SK-N-SH (cell line): ENCODE data around the gene ERGIC1. TPM values are rescaled to one million over a fixed set of nuclear protein-coding genes. Genes with fewer than 3 reads are reported as not detected.

Experiments
- CTCF ChIA-PET: fragments of 300-600, 350-600 bp; formaldehyde crosslinking; extraction: SDS; loops from one replicate; lab custom pipeline; 2021; lab: Yijun Ruan, JAX
- POLR2A ChIA-PET: fragments of 350-600 bp; sonication (Branson Sonifier 250); formaldehyde crosslinking; extraction: SDS; loops from one replicate; lab custom pipeline; 2020; ENCODE audit warnings: antibody characterized with exemption, inconsistent platforms; lab: Yijun Ruan, JAX
- DNase-seq: peaks from one replicate; pipeline ENCODE4 v3.0.0; 2012
- H2AFZ ChIP-seq: fragments of 200-600 bp; sonication (generic); 2 replicates; pipeline ENCODE4 v1.8.1; 2016; ENCODE audit warnings: antibody characterized with exemption, mild to moderate bottlenecking, low read depth
- H3F3A ChIP-seq: fragments of 200-600 bp; sonication (generic); replicated peaks from 2 replicates; pipeline ENCODE3; 2016; ENCODE audit warnings: antibody characterized with exemption, mild to moderate bottlenecking; ENCODE audit not compliant: insufficient read depth
- H3K27ac ChIP-seq, 2 experiments: fragments of 200-500 bp in 1 of 2; fragments of 200-600 bp in 1 of 2; sonication (Bioruptor generic) in 1 of 2; sonication (generic), shearing (Covaris generic) in 1 of 2; 2 replicates each; pipeline versions ENCODE4 v1.5.1 to v1.6.1; 2014 to 2016; ENCODE audit warnings: low read depth in 2 of 2, inconsistent platforms in 1 of 2, low read length in 1 of 2, mild to moderate bottlenecking in 1 of 2, mixed read lengths in 1 of 2
- H3K27me3 ChIP-seq: fragments of 200-600 bp; sonication (generic), shearing (Covaris generic); 2 replicates; pipeline ENCODE4 v1.6.1; 2016; ENCODE audit warnings: mixed run types; ENCODE audit not compliant: insufficient read depth
- H3K36me3 ChIP-seq, 2 experiments: fragments of 200-500 bp in 1 of 2; fragments of 200-600 bp in 1 of 2; sonication (Bioruptor generic) in 1 of 2; sonication (generic) in 1 of 2; replicated peaks in 1 of 2; 2 replicates each; pipeline versions ENCODE3 to v1.5.1; 2014 to 2016; ENCODE audit warnings: low read length in 1 of 2, mild to moderate bottlenecking in 1 of 2; ENCODE audit not compliant: insufficient read depth in 2 of 2, control insufficient read depth in 1 of 2
- H3K4me1 ChIP-seq, 2 experiments: fragments of 200-500 bp in 1 of 2; fragments of 200-600 bp in 1 of 2; sonication (Bioruptor generic) in 1 of 2; sonication (generic), shearing (Covaris generic) in 1 of 2; 2 replicates each; pipeline versions ENCODE4 v1.5.1 to v1.6.1; 2014 to 2016; ENCODE audit warnings: low read depth in 1 of 2, low read length in 1 of 2, mixed run types in 1 of 2; ENCODE audit not compliant: insufficient read depth in 2 of 2, control insufficient read depth in 1 of 2
- H3K4me2 ChIP-seq: fragments of 200-600 bp; sonication (generic), shearing (Covaris generic); 2 replicates; pipeline ENCODE4 v1.6.1; 2017; ENCODE audit warnings: mixed run types
- H3K4me3 ChIP-seq, 2 experiments: fragments of 200-500 bp in 1 of 2; fragments of 200-600 bp in 1 of 2; sonication (Bioruptor generic) in 1 of 2; sonication (generic), shearing (Covaris generic) in 1 of 2; 2 replicates each; pipeline versions ENCODE4 v1.5.1 to v1.8.1; 2014 to 2016; ENCODE audit warnings: low read depth in 2 of 2, inconsistent platforms in 1 of 2, low read length in 1 of 2, mild to moderate bottlenecking in 1 of 2, mixed read lengths in 1 of 2, moderate library complexity in 1 of 2
- H3K79me2 ChIP-seq: fragments of 200-600 bp; sonication (generic); 2 replicates; pipeline ENCODE4 v1.8.1; 2017; ENCODE audit warnings: mild to moderate bottlenecking; ENCODE audit not compliant: insufficient read depth
- H3K9ac ChIP-seq: fragments of 200-600 bp; sonication (generic); 2 replicates; pipeline ENCODE4 v1.6.1; 2017; ENCODE audit warnings: mixed run types
- H3K9me2 ChIP-seq: fragments of 200-600 bp; sonication (generic); 2 replicates; pipeline ENCODE4 v1.6.1; 2017; ENCODE audit warnings: mixed run types
- H3K9me3 ChIP-seq: fragments of 200-600 bp; sonication (generic); 2 replicates; pipeline ENCODE4 v1.6.1; 2017; ENCODE audit warnings: mixed run types, mild to moderate bottlenecking, moderate library complexity
- H4K20me1 ChIP-seq: fragments of 200-600 bp; sonication (generic); 2 replicates; pipeline ENCODE4 v1.6.1; 2017; ENCODE audit warnings: mild to moderate bottlenecking, mixed run types; ENCODE audit not compliant: insufficient read depth
- CHD2 ChIP-seq: fragments of 150-350 bp; IDR thresholded peaks from 2 replicates; pipeline ENCODE4 v1.6.1; 2018; ENCODE audit warnings: low read length; ENCODE audit not compliant: partially characterized antibody
- ELF1 ChIP-seq: IDR thresholded peaks from 2 replicates; pipeline ENCODE4 v1.4.0; 2012
- EP300 ChIP-seq, 2 experiments: IDR thresholded peaks; 2 replicates each; pipeline versions ENCODE4 v1.4.0 to v1.6.1; 2012; ENCODE audit warnings: borderline replicate concordance in 1 of 2, low read depth in 1 of 2, low read length in 1 of 2
- EZH2phosphoT487 ChIP-seq: fragments of 200-600 bp; sonication (generic); IDR thresholded peaks from 2 replicates; pipeline ENCODE4 v1.6.1; 2017; ENCODE audit warnings: low read depth, mixed run types, mild to moderate bottlenecking, antibody characterized with exemption, moderate library complexity, borderline replicate concordance
- FOXJ3 ChIP-seq: sonication (generic); formaldehyde crosslinking; IDR thresholded peaks from 2 replicates; pipeline ENCODE4 v1.5.1; 2020; ENCODE audit warnings: mild to moderate bottlenecking, missing genetic modification reagents
- GATA2 ChIP-seq: sonication (generic); formaldehyde crosslinking; IDR thresholded peaks from 2 replicates; pipeline ENCODE4 v1.5.0; 2020; ENCODE audit warnings: mild to moderate bottlenecking, missing genetic modification reagents
- MAX ChIP-seq: IDR thresholded peaks from 2 replicates; pipeline ENCODE4 v1.4.0; 2012; ENCODE audit warnings: low read depth
- MEF2A ChIP-seq: IDR thresholded peaks from 2 replicates; pipeline ENCODE4 v1.4.0; 2012; ENCODE audit warnings: low read depth, borderline replicate concordance
- NRF1 ChIP-seq: IDR thresholded peaks from 2 replicates; pipeline ENCODE4 v1.6.1; 2012; ENCODE audit warnings: low read depth, mild to moderate bottlenecking, low read length
- PBX3 ChIP-seq: IDR thresholded peaks from 2 replicates; pipeline ENCODE4; 2012
- RCOR1 ChIP-seq: fragments of 150-350 bp; IDR thresholded peaks from 2 replicates; pipeline ENCODE4 v1.6.1; 2017; ENCODE audit warnings: antibody characterized with exemption, low read length
- REST ChIP-seq: IDR thresholded peaks from 2 replicates; pipeline ENCODE4 v1.6.1; 2012; ENCODE audit warnings: mild to moderate bottlenecking, low read depth, low read length, moderate library complexity
- RFX5 ChIP-seq: IDR thresholded peaks from 2 replicates; pipeline ENCODE4 v1.6.1; 2012; ENCODE audit warnings: mild to moderate bottlenecking, improper control_type of control experiment, low read length
- SIN3A ChIP-seq: IDR thresholded peaks from 2 replicates; pipeline ENCODE4 v1.6.1; 2012; ENCODE audit warnings: low read depth, mild to moderate bottlenecking, low read length, moderate library complexity, borderline replicate concordance
- SMC3 ChIP-seq: IDR thresholded peaks from 2 replicates; pipeline ENCODE4 v1.6.1; 2012; ENCODE audit warnings: low read depth, low read length, improper control_type of control experiment
- TCF12 ChIP-seq: IDR thresholded peaks from 2 replicates; pipeline ENCODE4 v1.4.0; 2012
- TEAD4 ChIP-seq: IDR thresholded peaks from 2 replicates; pipeline ENCODE4 v1.4.0; 2012; ENCODE audit warnings: mild to moderate bottlenecking, borderline replicate concordance; ENCODE audit not compliant: insufficient read depth
- USF1 ChIP-seq: IDR thresholded peaks from 2 replicates; pipeline ENCODE4 v1.4.0; 2012; ENCODE audit warnings: low read depth, borderline replicate concordance
- YY1 ChIP-seq: IDR thresholded peaks from 2 replicates; pipeline ENCODE4 v1.4.0; 2012; ENCODE audit warnings: low read depth, mild to moderate bottlenecking
- WGBS: methylation state at CpG from one replicate; pipeline ENCODE4 v1.1.6; 2017; ENCODE audit warnings: low lambda C conversion rate; 5-methylcytosine and 5-hydroxymethylcytosine counted together
- polyA plus RNA-seq, 3 experiments: library from polyadenylated mRNA; depleted of rRNA; stranded (reverse); fragments of >200 nt; gene quantifications; 2 replicates each; pipeline ENCODE4 v1.2.3, GENCODE V29; 2012

The ERGIC1 gene
- polyA plus RNA-seq, 1 of the 3 experiments (the other 2 are of a cell fraction) = 101 TPM

GRCh38 chr5:172839669-172840431, 5.8 kb downstream of the ERGIC1 start (continued):
- no peak for TF ChIP-seq REST
- TF ChIP-seq RFX5 = no peak
- no peak for TF ChIP-seq YY1
- TF ChIP-seq PBX3 = no peak

- POLR2A ChIA-PET = no interaction called here
- CTCF ChIA-PET = interaction anchor here (0.7 to 1.0 kb wide), 2 partner anchors 127 to 128 kb away, joined by 3 read pairs; no protein-coding TSS in a partner anchor
Observed at GRCh38 chr5:172840432-172841154, 6.5 kb downstream of the ERGIC1 start.

More at GRCh38 chr5:172840432-172841154, 6.5 kb downstream of the ERGIC1 start:
- Histone ChIP-seq H3K79me2 (peaks cover 81% of the 10 kb centered on the region), H3K9ac (no peak overlapping the region), H3F3A (no peaks in the 10 kb centered on the region), H3K27ac (no peak overlapping the region), H3K4me1 (peaks cover 0 to 10% of the 10 kb centered on the region in 2 experiments; a peak in 1 of 4 replicates), H3K4me3 (no peak overlapping the region), H3K36me3 (peaks cover 7 to 22% of the 10 kb centered on the region in 2 experiments), H3K4me2 (no peak overlapping the region), H3K9me3 (no peaks in the 10 kb centered on the region), H3K27me3 (no peaks in the 10 kb centered on the region), H4K20me1 (peaks cover 14% of the 10 kb centered on the region), H3K9me2 (no peaks in the 10 kb centered on the region), H2AFZ (no peak overlapping the region)
- TF ChIP-seq EP300 (IDR thresholded peaks at IDR 0.05; ENCODE audit: borderline replicate concordance in 1 of 2, low read depth in 1 of 2, low read length in 1 of 2) (no peak), MAX (no peak), CHD2 (no peak), EZH2phosphoT487 (no peak), USF1 (no peak), SMC3 (no peak), TCF12 (no peak), YY1 (no peak), FOXJ3 (CRISPR knock-in tag) (no peak), GATA2 (CRISPR knock-in tag) (no peak), SIN3A (no peak), ELF1 (no peak), NRF1 (no peak), RCOR1 (no peak), TEAD4 (no peak), MEF2A (no peak)
- WGBS = 94% methylated on average over 12 of the region's 12 CpGs
- no peak for DNase-seq
